ENCODE measurements around the gene SLC22A6.

SLC22A6 gene

GRCh38 chr11:62933285-62933684 lies 51.5 kb downstream of the SLC22A6 start:
- DNase-seq (ENCODE audit: low read depth, low spot score), result no peak

GRCh38 chr11:62931499-62932278 lies 53.1 kb downstream of the SLC22A6 start:
- DNase-seq (ENCODE audit: low read depth, low spot score), result no peak

GRCh38 chr11:62930666-62931065 lies 54.1 kb downstream of the SLC22A6 start:
- DNase-seq (ENCODE audit: low read depth, low spot score), result no peak

GRCh38 chr11:62930157-62930556 lies 54.6 kb downstream of the SLC22A6 start:
- no peak for DNase-seq (ENCODE audit: low read depth, low spot score)

GRCh38 chr11:62928011-62928410 lies 56.8 kb downstream of the SLC22A6 start:
- DNase-seq (ENCODE audit: low read depth, low spot score), result no peak

GRCh38 chr11:62926680-62927455 lies 57.9 kb downstream of the SLC22A6 start:
- no peak for DNase-seq (ENCODE audit: low read depth, low spot score)

All from activated naive CD8-positive, alpha-beta T cell treated with anti-CD3 and anti-CD28 coated beads, Interleukin-2, amount 50 U/mL, for 16 hours (primary cell).